SK-N-SH (cell line): ENCODE measurements around the gene RTP2. TPM values are rescaled to one million over a fixed set of nuclear protein-coding genes. Genes with fewer than 3 reads are reported as not detected.

Experiments used
- CTCF ChIA-PET: fragments of 300-600, 350-600 bp; formaldehyde crosslinking; extraction: SDS; loops from one replicate; lab custom pipeline; 2021; lab: Yijun Ruan, JAX
- POLR2A ChIA-PET: fragments of 350-600 bp; sonication (Branson Sonifier 250); formaldehyde crosslinking; extraction: SDS; loops from one replicate; lab custom pipeline; 2020; ENCODE audit warnings: antibody characterized with exemption, inconsistent platforms; lab: Yijun Ruan, JAX
- DNase-seq: peaks from one replicate; pipeline ENCODE4 v3.0.0; 2012
- H2AFZ ChIP-seq: fragments of 200-600 bp; sonication (generic); 2 replicates; pipeline ENCODE4 v1.8.1; 2016; ENCODE audit warnings: antibody characterized with exemption, mild to moderate bottlenecking, low read depth
- H3F3A ChIP-seq: fragments of 200-600 bp; sonication (generic); replicated peaks from 2 replicates; pipeline ENCODE3; 2016; ENCODE audit warnings: antibody characterized with exemption, mild to moderate bottlenecking; ENCODE audit not compliant: insufficient read depth
- H3K27ac ChIP-seq, 2 experiments: fragments of 200-500 bp in 1 of 2; fragments of 200-600 bp in 1 of 2; sonication (Bioruptor generic) in 1 of 2; sonication (generic), shearing (Covaris generic) in 1 of 2; 2 replicates each; pipeline versions ENCODE4 v1.5.1 to v1.6.1; 2014 to 2016; ENCODE audit warnings: low read depth in 2 of 2, inconsistent platforms in 1 of 2, low read length in 1 of 2, mild to moderate bottlenecking in 1 of 2, mixed read lengths in 1 of 2
- H3K27me3 ChIP-seq: fragments of 200-600 bp; sonication (generic), shearing (Covaris generic); 2 replicates; pipeline ENCODE4 v1.6.1; 2016; ENCODE audit warnings: mixed run types; ENCODE audit not compliant: insufficient read depth
- H3K36me3 ChIP-seq, 2 experiments: fragments of 200-500 bp in 1 of 2; fragments of 200-600 bp in 1 of 2; sonication (Bioruptor generic) in 1 of 2; sonication (generic) in 1 of 2; replicated peaks in 1 of 2; 2 replicates each; pipeline versions ENCODE3 to v1.5.1; 2014 to 2016; ENCODE audit warnings: low read length in 1 of 2, mild to moderate bottlenecking in 1 of 2; ENCODE audit not compliant: insufficient read depth in 2 of 2, control insufficient read depth in 1 of 2
- H3K4me1 ChIP-seq, 2 experiments: fragments of 200-500 bp in 1 of 2; fragments of 200-600 bp in 1 of 2; sonication (Bioruptor generic) in 1 of 2; sonication (generic), shearing (Covaris generic) in 1 of 2; 2 replicates each; pipeline versions ENCODE4 v1.5.1 to v1.6.1; 2014 to 2016; ENCODE audit warnings: low read depth in 1 of 2, low read length in 1 of 2, mixed run types in 1 of 2; ENCODE audit not compliant: insufficient read depth in 2 of 2, control insufficient read depth in 1 of 2
- H3K4me2 ChIP-seq: fragments of 200-600 bp; sonication (generic), shearing (Covaris generic); 2 replicates; pipeline ENCODE4 v1.6.1; 2017; ENCODE audit warnings: mixed run types
- H3K4me3 ChIP-seq, 2 experiments: fragments of 200-500 bp in 1 of 2; fragments of 200-600 bp in 1 of 2; sonication (Bioruptor generic) in 1 of 2; sonication (generic), shearing (Covaris generic) in 1 of 2; 2 replicates each; pipeline versions ENCODE4 v1.5.1 to v1.8.1; 2014 to 2016; ENCODE audit warnings: low read depth in 2 of 2, inconsistent platforms in 1 of 2, low read length in 1 of 2, mild to moderate bottlenecking in 1 of 2, mixed read lengths in 1 of 2, moderate library complexity in 1 of 2
- H3K79me2 ChIP-seq: fragments of 200-600 bp; sonication (generic); 2 replicates; pipeline ENCODE4 v1.8.1; 2017; ENCODE audit warnings: mild to moderate bottlenecking; ENCODE audit not compliant: insufficient read depth
- H3K9ac ChIP-seq: fragments of 200-600 bp; sonication (generic); 2 replicates; pipeline ENCODE4 v1.6.1; 2017; ENCODE audit warnings: mixed run types
- H3K9me2 ChIP-seq: fragments of 200-600 bp; sonication (generic); 2 replicates; pipeline ENCODE4 v1.6.1; 2017; ENCODE audit warnings: mixed run types
- H3K9me3 ChIP-seq: fragments of 200-600 bp; sonication (generic); 2 replicates; pipeline ENCODE4 v1.6.1; 2017; ENCODE audit warnings: mixed run types, mild to moderate bottlenecking, moderate library complexity
- H4K20me1 ChIP-seq: fragments of 200-600 bp; sonication (generic); 2 replicates; pipeline ENCODE4 v1.6.1; 2017; ENCODE audit warnings: mild to moderate bottlenecking, mixed run types; ENCODE audit not compliant: insufficient read depth
- CHD2 ChIP-seq: fragments of 150-350 bp; IDR thresholded peaks from 2 replicates; pipeline ENCODE4 v1.6.1; 2018; ENCODE audit warnings: low read length; ENCODE audit not compliant: partially characterized antibody
- CTCF ChIP-seq: fragments of 200-600 bp; sonication (generic); IDR thresholded peaks from 2 replicates; pipeline ENCODE4 v1.6.1; 2017; ENCODE audit warnings: antibody characterized with exemption, mild to moderate bottlenecking, moderate library complexity
- ELF1 ChIP-seq: IDR thresholded peaks from 2 replicates; pipeline ENCODE4 v1.4.0; 2012
- EP300 ChIP-seq, 2 experiments: IDR thresholded peaks; 2 replicates each; pipeline versions ENCODE4 v1.4.0 to v1.6.1; 2012; ENCODE audit warnings: borderline replicate concordance in 1 of 2, low read depth in 1 of 2, low read length in 1 of 2
- FOXJ3 ChIP-seq: sonication (generic); formaldehyde crosslinking; IDR thresholded peaks from 2 replicates; pipeline ENCODE4 v1.5.1; 2020; ENCODE audit warnings: mild to moderate bottlenecking, missing genetic modification reagents
- FOXM1 ChIP-seq: IDR thresholded peaks from 2 replicates; pipeline ENCODE4 v1.4.0; 2012; ENCODE audit warnings: low read depth, mild to moderate bottlenecking
- GABPA ChIP-seq: IDR thresholded peaks from 2 replicates; pipeline ENCODE4 v1.4.0; 2012; ENCODE audit warnings: low read depth, mild to moderate bottlenecking
- GATA2 ChIP-seq: sonication (generic); formaldehyde crosslinking; IDR thresholded peaks from 2 replicates; pipeline ENCODE4 v1.5.0; 2020; ENCODE audit warnings: mild to moderate bottlenecking, missing genetic modification reagents
- JUND ChIP-seq: IDR thresholded peaks from 2 replicates; pipeline ENCODE4 v1.4.0; 2012
- MAX ChIP-seq: IDR thresholded peaks from 2 replicates; pipeline ENCODE4 v1.4.0; 2012; ENCODE audit warnings: low read depth
- MEF2A ChIP-seq: IDR thresholded peaks from 2 replicates; pipeline ENCODE4 v1.4.0; 2012; ENCODE audit warnings: low read depth, borderline replicate concordance
- MXI1 ChIP-seq: IDR thresholded peaks from 2 replicates; pipeline ENCODE4 v1.6.1; 2012; ENCODE audit warnings: mild to moderate bottlenecking, low read depth, low read length, improper control_type of control experiment
- NFIC ChIP-seq: IDR thresholded peaks from 2 replicates; pipeline ENCODE4 v1.4.0; 2012; ENCODE audit warnings: borderline replicate concordance
- NRF1 ChIP-seq: IDR thresholded peaks from 2 replicates; pipeline ENCODE4 v1.6.1; 2012; ENCODE audit warnings: low read depth, mild to moderate bottlenecking, low read length
- POLR2AphosphoS5 ChIP-seq: IDR thresholded peaks from 2 replicates; pipeline ENCODE4 v1.6.1; 2012; ENCODE audit warnings: low read depth, low read length
- RAD21 ChIP-seq: IDR thresholded peaks from 2 replicates; pipeline ENCODE4 v1.6.1; 2012; ENCODE audit warnings: mild to moderate bottlenecking, low read length
- REST ChIP-seq: IDR thresholded peaks from 2 replicates; pipeline ENCODE4 v1.6.1; 2012; ENCODE audit warnings: mild to moderate bottlenecking, low read depth, low read length, moderate library complexity
- RFX5 ChIP-seq: IDR thresholded peaks from 2 replicates; pipeline ENCODE4 v1.6.1; 2012; ENCODE audit warnings: mild to moderate bottlenecking, improper control_type of control experiment, low read length
- SIN3A ChIP-seq: IDR thresholded peaks from 2 replicates; pipeline ENCODE4 v1.6.1; 2012; ENCODE audit warnings: low read depth, mild to moderate bottlenecking, low read length, moderate library complexity, borderline replicate concordance
- SMC3 ChIP-seq: IDR thresholded peaks from 2 replicates; pipeline ENCODE4 v1.6.1; 2012; ENCODE audit warnings: low read depth, low read length, improper control_type of control experiment
- TAF1 ChIP-seq: IDR thresholded peaks from 2 replicates; pipeline ENCODE4 v1.6.1; 2012; ENCODE audit warnings: low read depth, mild to moderate bottlenecking, low read length, moderate library complexity, borderline replicate concordance
- TCF12 ChIP-seq: IDR thresholded peaks from 2 replicates; pipeline ENCODE4 v1.4.0; 2012
- TEAD4 ChIP-seq: IDR thresholded peaks from 2 replicates; pipeline ENCODE4 v1.4.0; 2012; ENCODE audit warnings: mild to moderate bottlenecking, borderline replicate concordance; ENCODE audit not compliant: insufficient read depth
- YY1 ChIP-seq: IDR thresholded peaks from 2 replicates; pipeline ENCODE4 v1.4.0; 2012; ENCODE audit warnings: low read depth, mild to moderate bottlenecking
- ZBTB33 ChIP-seq: IDR thresholded peaks from 2 replicates; pipeline ENCODE4 v1.4.0; 2012; ENCODE audit warnings: low read depth, borderline replicate concordance
- WGBS: methylation state at CpG from one replicate; pipeline ENCODE4 v1.1.6; 2017; ENCODE audit warnings: low lambda C conversion rate; 5-methylcytosine and 5-hydroxymethylcytosine counted together
- polyA plus RNA-seq, 3 experiments: library from polyadenylated mRNA; depleted of rRNA; stranded (reverse); fragments of >200 nt; gene quantifications; 2 replicates each; pipeline ENCODE4 v1.2.3, GENCODE V29; 2012

Gene RTP2
- polyA plus RNA-seq, 1 of the 3 experiments (the other 2 are of a cell fraction) = 0.07 TPM

- ChIA-PET CTCF (interaction anchor here (0.6 to 6.3 kb wide), 111 partner anchors 9 to 1558 kb away, joined by 3 to 137 read pairs (median 4); no protein-coding TSS in a partner anchor), POLR2A (no interaction called here)
- peak overlapping the region; percentile 70 for H2AFZ ChIP-seq
- H3K79me2 ChIP-seq = peaks cover 93% of the 10 kb centered on the region
- H3K4me1 ChIP-seq = peaks cover 32 to 42% of the 10 kb centered on the region in 2 experiments; a peak in 3 of 4 replicates
- H3K36me3 ChIP-seq = peaks cover 0 to under 1% of the 10 kb centered on the region in 2 experiments
- H3K27ac ChIP-seq = peak overlapping the region; percentile 68 to 97
- H3K4me3 ChIP-seq = peak overlapping the region; percentile 51 to 94
- H3K4me2 ChIP-seq = peak overlapping the region; percentile 93
- no peaks in the 10 kb centered on the region for H3K9me3 ChIP-seq
- WGBS = 5% methylated on average over 19 of the region's 53 CpGs
- peak overlapping the region; percentile 93 for H3K9ac ChIP-seq
- H3K9me2 ChIP-seq = no peaks in the 10 kb centered on the region
- H3F3A ChIP-seq = peaks cover 28% of the 10 kb centered on the region
- H4K20me1 ChIP-seq = peaks cover 14% of the 10 kb centered on the region; the same call in 1 of the 2 replicates
- peak; percentile 86 for DNase-seq
- H3K27me3 ChIP-seq = no peaks in the 10 kb centered on the region
- TF ChIP-seq TAF1 (0 out of 2 replicates have a peak, but pooled peaks have one; percentile 14), MXI1 (no peak), EP300 (IDR thresholded peaks at IDR 0.05; ENCODE audit: borderline replicate concordance in 1 of 2, low read depth in 1 of 2, low read length in 1 of 2) (no peak), TCF12 (peak; percentile 58), MAX (peak; percentile 76; the same call in 1 of the 2 replicates), SMC3 (peak; percentile 26; the same call in 1 of the 2 replicates), GABPA (no peak), NRF1 (no peak), FOXM1 (no peak), REST (no peak), RFX5 (no peak), MEF2A (no peak), NFIC (peak; percentile 77), CHD2 (no peak), SIN3A (peak; percentile 66), ELF1 (no peak), ZBTB33 (peak; percentile 55; the same call in 1 of the 2 replicates), CTCF (peak; percentile 90), YY1 (peak; percentile 80), GATA2 (CRISPR knock-in tag) (no peak), FOXJ3 (CRISPR knock-in tag) (no peak), POLR2AphosphoS5 (no peak), TEAD4 (0 out of 2 replicates have a peak, but pooled peaks have one; percentile 25), JUND (peak; percentile 57), RAD21 (peak; percentile 22; the same call in 1 of the 2 replicates)
Measured at GRCh38 chr3:187739561-187740332, 37.4 kb upstream of the RTP2 start.
